HG02763 (cell line): Measurements from ENCODE around the gene ROCK2.
"Not testable (repeated sequence)": the region's sequence is repeated elsewhere in the genome, so short reads cannot be mapped to it uniquely, and the experiment has no call there.

Source experiments
- ATAC-seq: cut with Tn5 transposase; IDR thresholded peaks from one replicate; pipeline ENCODE4 v1.9.1; 2021; ENCODE audit warnings: mild to moderate bottlenecking, moderate library complexity; ENCODE audit not compliant: unreplicated experiment

Gene ROCK2

DNA sequence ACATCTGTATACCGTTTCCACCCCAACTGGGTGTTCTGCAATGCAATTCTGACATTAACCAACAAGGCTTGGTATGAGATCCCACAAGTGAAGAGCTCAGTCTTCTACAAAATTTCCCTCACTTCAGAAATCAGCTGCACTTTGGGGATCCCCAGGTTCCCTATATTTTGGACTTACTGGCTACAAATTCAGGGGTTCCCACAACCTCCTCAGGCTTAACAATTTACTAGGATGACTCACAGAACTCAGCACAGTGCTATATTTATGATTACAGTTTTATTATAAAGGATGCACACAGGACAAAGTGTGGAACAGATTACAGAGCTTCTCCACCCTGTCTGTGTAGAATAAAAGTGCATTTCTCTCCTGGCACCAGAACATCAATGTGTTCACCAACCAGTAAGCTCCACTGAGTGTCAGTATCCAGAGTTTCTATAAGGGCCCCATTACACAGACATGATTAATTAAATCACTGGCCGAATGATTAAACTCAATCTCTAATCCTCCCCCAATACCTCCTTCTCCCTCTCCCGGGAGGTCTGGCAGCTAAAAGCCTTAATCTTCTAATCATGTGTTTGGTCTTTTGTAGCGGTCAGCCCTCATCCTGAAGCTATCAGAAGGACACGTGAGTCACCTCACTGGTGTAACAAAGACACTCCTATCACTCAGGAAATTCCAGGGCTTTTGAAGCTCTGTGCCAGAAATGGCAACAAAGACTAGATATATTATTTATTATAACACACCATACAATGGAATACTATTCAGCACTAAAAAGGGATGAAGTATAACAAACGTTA lies 104.6 kb downstream of the ROCK2 start:
- no peak for ATAC-seq

GRCh38 chr2:11239147-11239546 lies 105.3 kb downstream of the ROCK2 start:
- no peak for ATAC-seq

DNA sequence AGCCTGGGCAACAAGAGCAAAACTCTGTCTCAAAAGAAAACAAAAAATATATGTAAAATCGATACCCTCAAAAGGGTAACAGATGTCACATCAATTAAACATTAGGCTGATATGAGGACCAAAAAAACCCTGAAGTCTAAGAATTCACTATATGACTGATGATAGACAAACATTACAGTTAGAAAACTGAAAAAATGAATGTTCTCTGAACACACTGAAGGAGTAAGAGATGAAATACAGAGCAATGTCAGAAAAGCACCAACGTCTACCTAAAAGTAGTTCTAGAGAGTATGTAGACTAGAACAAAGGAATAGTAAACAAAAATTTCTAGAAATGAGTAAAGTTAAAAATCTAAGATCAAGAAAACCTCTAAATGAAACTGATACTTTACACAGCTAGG lies 107.3 kb downstream of the ROCK2 start:
- ATAC-seq = no peak

DNA sequence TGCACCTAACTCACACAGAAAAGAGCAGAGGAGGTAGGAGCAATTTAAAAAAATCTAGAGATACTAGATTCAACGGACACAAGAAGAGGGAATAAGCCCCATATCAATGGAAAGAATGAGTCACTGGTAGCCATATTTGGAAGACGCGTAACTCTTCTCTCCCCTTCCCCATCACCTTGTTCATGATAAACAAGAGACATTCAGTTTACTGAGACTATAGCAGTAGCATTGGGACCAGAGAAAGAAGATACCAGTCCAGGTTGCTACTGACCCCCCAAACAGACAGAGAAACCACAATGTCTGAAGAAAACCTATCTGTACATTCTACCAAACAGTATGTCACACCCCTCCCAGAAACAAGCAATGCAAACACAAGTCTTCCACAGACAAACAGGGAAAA lies 108.1 kb downstream of the ROCK2 start:
- no peak for ATAC-seq

- ATAC-seq = no peak
Measured at GRCh38 chr2:11235583-11235982, 108.9 kb downstream of the ROCK2 start.

DNA sequence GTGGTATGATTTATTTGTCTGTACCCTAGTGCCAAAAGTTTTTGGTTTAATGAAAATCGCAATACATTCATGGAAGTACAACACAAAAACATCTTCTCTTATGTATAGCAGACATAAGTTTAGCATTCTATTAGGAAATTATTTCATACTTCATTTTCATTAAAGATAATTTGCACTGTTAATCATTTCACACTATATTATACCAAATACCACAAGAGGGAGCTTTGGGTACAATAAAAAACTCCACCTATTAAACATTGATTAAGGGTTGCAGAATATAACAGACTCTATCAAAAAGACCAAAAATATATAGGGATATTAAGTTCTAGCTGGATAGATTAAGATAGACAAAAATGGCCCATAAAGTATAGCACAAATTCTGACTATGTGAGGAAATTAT lies 110.1 kb downstream of the ROCK2 start:
- ATAC-seq = no peak

DNA sequence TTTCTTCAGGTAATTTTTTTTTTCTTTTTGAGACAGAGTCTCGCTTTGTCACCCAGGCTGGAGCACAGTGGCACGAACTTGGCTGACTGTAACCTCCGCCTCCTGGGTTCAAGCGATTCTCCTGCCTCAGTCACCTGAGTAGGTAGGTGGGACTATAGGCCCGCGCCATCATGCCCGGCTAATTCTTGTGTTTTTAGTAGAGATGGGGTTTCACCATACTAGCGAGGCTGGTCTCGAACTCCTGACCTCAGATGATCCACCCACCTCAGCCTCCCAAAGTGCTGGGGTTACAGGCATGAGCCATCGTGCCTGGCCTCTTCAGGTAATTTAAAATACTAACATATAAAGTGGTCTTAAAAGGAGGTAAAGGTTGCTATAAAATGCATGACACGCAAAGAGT lies 113.2 kb downstream of the ROCK2 start:
- not testable (repeated sequence) for ATAC-seq

GRCh38 chr2:11228692-11229091 lies 115.7 kb downstream of the ROCK2 start:
- ATAC-seq = no peak

DNA sequence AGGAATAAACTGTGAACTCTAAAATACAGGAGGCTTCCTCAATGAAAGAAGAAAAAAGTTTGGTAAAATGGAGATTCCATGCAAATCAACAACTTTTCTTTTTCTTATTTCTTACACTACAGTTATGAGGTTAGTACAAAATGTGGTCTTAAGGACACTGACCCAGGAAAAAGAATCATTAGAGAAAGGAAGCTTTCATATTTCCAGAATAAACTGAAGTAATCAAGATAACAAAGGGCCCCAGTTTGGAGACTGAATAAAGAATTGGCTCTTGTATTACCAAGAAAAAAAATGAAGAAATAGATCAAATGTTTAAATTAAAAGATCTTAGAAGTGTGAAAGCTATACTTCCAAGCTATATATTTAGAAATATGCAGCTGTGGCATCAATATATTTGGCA lies 116.8 kb downstream of the ROCK2 start:
- no peak for ATAC-seq

- ATAC-seq = no peak
Measured at GRCh38 chr2:11224887-11225286, 119.5 kb downstream of the ROCK2 start.

DNA sequence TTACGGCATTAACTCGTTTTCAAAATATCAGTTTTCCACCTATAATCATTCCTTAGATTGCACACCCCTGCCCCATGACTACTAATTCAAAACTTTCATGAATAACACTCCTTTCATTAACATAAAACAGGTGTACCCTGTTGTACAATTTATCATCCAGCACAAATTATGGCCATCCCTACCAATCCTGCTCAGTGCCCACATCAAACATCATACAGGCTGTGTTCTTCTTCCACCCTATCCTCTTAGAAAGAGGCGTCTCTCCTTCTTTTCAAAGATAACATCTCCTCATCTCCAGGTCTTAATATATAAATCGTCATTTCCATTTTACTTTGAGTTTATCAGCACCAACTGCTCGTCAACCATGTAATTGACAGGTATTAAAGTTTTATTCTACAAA lies 121.6 kb downstream of the ROCK2 start:
- ATAC-seq = no peak

- ATAC-seq = no peak
Measured at GRCh38 chr2:11220445-11220844, 124.0 kb downstream of the ROCK2 start.

DNA sequence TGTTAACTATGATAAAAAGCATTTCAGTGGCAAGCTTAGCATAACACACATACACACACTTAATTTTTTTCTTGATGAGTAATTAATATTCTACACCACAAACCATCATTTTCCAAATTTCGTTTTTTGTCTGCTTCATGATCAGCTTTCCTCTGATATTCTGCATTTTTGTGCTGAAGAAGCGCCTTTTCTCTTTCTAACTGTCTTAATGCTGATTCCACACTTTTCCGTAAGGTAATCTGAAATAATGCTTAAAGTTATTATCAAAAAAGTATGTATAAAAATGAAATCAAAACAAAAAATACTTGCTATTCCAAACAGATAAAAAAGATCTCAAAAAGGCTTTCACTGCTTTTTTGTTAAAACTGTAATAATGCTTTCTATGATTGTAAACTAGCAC lies 129.0 kb downstream of the ROCK2 start:
- ATAC-seq = no peak

GRCh38 chr2:11214770-11215169 lies 129.7 kb downstream of the ROCK2 start:
- no peak for ATAC-seq

DNA sequence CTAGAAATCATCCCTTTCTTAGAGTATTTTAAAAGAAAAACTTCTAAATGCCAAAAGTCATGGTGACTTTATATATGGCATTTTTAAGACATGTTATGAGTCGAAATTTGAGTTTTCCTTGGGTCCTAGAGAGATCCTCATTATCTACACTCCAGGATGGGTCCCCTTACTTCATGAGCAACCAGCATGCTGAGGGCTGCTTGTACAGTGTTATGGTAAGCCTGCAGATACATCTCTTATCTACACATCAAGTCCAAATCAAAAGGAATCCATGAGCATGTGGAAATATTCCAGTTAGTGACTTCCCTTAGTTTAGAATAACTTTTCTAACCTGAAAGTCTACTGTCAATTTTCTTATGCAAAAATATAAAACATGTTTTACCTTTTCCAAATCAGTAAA lies 130.5 kb downstream of the ROCK2 start:
- no peak for ATAC-seq

- no peak for ATAC-seq
Measured at GRCh38 chr2:11213090-11213638, 131.3 kb downstream of the ROCK2 start.

DNA sequence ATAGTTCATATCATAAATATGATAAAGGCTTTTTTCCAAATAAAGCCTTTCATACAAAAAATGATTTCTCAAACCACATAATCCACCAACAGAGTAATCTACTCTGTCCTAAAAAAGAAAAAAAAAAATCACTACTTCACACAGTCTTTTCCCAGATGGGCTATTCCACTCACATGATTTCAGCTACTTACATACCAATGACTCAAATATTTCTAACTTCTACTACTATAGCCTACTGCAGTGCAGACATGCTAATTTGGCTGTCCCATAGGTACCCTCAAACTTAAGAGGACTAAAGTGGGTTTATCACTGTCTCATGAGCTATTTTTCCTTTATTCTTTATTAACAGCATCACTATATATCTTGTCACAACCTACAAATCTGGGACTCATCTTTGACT lies 131.8 kb downstream of the ROCK2 start:
- ATAC-seq = no peak

- ATAC-seq = no peak
Measured at GRCh38 chr2:11208083-11208482, 136.4 kb downstream of the ROCK2 start.

DNA sequence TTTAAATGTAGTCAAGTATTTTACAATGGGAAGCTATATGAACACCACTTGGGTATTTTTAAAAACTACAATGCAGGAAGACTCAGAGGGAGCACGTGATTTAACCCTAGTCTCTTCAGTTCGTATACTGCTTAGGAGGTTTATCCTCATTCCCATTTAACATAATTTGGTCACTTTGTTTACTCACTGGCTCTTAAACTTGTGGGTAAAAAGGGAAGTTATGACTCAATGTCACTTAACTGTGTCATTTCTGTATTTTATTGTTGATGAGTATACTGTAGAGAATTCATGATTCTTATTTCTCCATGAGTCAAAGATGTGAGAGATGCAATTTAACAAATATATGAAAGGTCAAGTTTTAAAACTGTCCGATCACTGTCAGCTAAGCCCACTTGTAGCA lies 141.0 kb downstream of the ROCK2 start:
- ATAC-seq = no peak

GRCh38 chr2:11201969-11202368 lies 142.5 kb downstream of the ROCK2 start:
- no peak for ATAC-seq

GRCh38 chr2:11200651-11201050 lies 143.8 kb downstream of the ROCK2 start:
- no peak for ATAC-seq

- ATAC-seq = no peak
Measured at GRCh38 chr2:11196246-11196645, 148.2 kb downstream of the ROCK2 start.

GRCh38 chr2:11187731-11188130 lies 156.7 kb downstream of the ROCK2 start:
- ATAC-seq = no peak
